ENCODE data around the gene QSER1.

Gene QSER1

DNA sequence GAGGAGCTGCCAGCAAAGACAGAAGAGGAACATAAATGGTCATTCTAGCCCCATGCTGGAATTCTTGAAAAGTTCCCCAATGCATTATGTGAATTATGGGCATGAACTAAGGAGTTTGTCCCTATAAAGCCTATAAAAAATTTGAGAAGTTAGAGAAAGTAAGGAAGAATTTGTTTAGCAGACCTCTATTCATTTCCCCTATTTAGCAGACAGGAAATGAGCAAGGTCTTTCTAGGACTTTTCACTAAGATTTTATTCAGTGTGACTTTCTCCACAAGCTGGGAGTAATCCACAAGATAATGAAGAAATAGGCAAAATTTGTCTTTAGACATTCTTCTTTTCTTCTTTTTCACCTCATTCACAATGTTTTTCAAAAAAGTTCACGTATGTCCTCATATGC, 42.9 kb upstream of the QSER1 start:
- TF ChIP-seq EZH2phosphoT487 (IDR thresholded peaks at IDR 0.05; ENCODE audit: borderline replicate concordance, low read length), result no peak
- TF ChIP-seq, protein P1, sequence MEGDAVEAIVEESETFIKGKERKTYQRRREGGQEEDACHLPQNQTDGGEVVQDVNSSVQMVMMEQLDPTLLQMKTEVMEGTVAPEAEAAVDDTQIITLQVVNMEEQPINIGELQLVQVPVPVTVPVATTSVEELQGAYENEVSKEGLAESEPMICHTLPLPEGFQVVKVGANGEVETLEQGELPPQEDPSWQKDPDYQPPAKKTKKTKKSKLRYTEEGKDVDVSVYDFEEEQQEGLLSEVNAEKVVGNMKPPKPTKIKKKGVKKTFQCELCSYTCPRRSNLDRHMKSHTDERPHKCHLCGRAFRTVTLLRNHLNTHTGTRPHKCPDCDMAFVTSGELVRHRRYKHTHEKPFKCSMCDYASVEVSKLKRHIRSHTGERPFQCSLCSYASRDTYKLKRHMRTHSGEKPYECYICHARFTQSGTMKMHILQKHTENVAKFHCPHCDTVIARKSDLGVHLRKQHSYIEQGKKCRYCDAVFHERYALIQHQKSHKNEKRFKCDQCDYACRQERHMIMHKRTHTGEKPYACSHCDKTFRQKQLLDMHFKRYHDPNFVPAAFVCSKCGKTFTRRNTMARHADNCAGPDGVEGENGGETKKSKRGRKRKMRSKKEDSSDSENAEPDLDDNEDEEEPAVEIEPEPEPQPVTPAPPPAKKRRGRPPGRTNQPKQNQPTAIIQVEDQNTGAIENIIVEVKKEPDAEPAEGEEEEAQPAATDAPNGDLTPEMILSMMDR (IDR thresholded peaks at IDR 0.05; ENCODE audit: low read depth, low read length, poor library complexity, severe bottlenecking), result no peak
- H3K27ac ChIP-seq (ENCODE audit: low read depth, low read length), result no peak overlapping the region
- peaks cover 10% of the 10 kb centered on the region; the same call in 1 of the 2 replicates for H3K4me1 ChIP-seq (ENCODE audit: control insufficient read depth, low read length)
- H3K4me3 ChIP-seq (ENCODE audit: low read length), result no peak overlapping the region
- no peaks in the 10 kb centered on the region for H3K79me2 ChIP-seq (ENCODE audit: control insufficient read depth, low read length)
- no peaks in the 10 kb centered on the region for H3F3A ChIP-seq (ENCODE audit: control insufficient read depth, insufficient read depth)
- H3K9me2 ChIP-seq (replicated peaks; ENCODE audit: control insufficient read depth, low read length), result no peaks in the 10 kb centered on the region
- H3K27me3 ChIP-seq (ENCODE audit: control insufficient read depth, low read length), result no peaks in the 10 kb centered on the region
- no peaks in the 10 kb centered on the region for H3K36me3 ChIP-seq (ENCODE audit: control insufficient read depth, low read length)
- no peaks in the 10 kb centered on the region for H4K20me1 ChIP-seq (ENCODE audit: control insufficient read depth, insufficient read depth, low read depth, low read length)
- H3K4me2 ChIP-seq (ENCODE audit: low read length), result no peak overlapping the region
- H3K9me3 ChIP-seq (ENCODE audit: control insufficient read depth, insufficient read depth, low read length), result no peaks in the 10 kb centered on the region

DNA sequence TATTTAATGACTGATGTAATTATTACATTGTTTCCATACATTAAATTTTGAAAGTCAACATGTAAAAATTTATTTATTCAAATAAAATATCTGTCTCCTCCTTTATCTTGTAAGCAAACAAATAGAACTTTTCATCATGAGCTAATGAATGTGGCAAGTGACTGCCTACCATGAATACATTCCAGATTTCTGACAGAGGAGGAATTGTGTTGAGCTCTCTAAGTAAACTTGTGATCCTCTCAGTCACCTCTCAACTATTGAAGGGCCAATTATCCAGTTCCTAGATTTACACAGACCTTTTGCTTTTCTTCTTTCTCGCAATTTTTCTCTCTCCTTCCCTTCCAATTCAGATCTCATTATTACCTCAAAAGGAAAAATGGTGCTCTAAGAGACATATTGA, 41.4 kb upstream of the QSER1 start:
- TF ChIP-seq, protein P1 (IDR thresholded peaks at IDR 0.05; ENCODE audit: low read depth, low read length, poor library complexity, severe bottlenecking), result no peak
- TF ChIP-seq EZH2phosphoT487 (IDR thresholded peaks at IDR 0.05; ENCODE audit: borderline replicate concordance, low read length), result no peak
- H3K4me1 ChIP-seq (ENCODE audit: control insufficient read depth, low read length), result peaks cover 10% of the 10 kb centered on the region; the same call in 1 of the 2 replicates
- H3K4me3 ChIP-seq (ENCODE audit: low read length), result no peak overlapping the region
- H3K9me3 ChIP-seq (ENCODE audit: control insufficient read depth, insufficient read depth, low read length), result no peaks in the 10 kb centered on the region
- H3K9me2 ChIP-seq (replicated peaks; ENCODE audit: control insufficient read depth, low read length), result no peaks in the 10 kb centered on the region
- no peak overlapping the region for H3K27ac ChIP-seq (ENCODE audit: low read depth, low read length)
- no peaks in the 10 kb centered on the region for H3K27me3 ChIP-seq (ENCODE audit: control insufficient read depth, low read length)
- no peak overlapping the region for H3K4me2 ChIP-seq (ENCODE audit: low read length)
- no peaks in the 10 kb centered on the region for H4K20me1 ChIP-seq (ENCODE audit: control insufficient read depth, insufficient read depth, low read depth, low read length)
- no peaks in the 10 kb centered on the region for H3F3A ChIP-seq (ENCODE audit: control insufficient read depth, insufficient read depth)
- no peaks in the 10 kb centered on the region for H3K79me2 ChIP-seq (ENCODE audit: control insufficient read depth, low read length)
- H3K36me3 ChIP-seq (ENCODE audit: control insufficient read depth, low read length), result no peaks in the 10 kb centered on the region

DNA sequence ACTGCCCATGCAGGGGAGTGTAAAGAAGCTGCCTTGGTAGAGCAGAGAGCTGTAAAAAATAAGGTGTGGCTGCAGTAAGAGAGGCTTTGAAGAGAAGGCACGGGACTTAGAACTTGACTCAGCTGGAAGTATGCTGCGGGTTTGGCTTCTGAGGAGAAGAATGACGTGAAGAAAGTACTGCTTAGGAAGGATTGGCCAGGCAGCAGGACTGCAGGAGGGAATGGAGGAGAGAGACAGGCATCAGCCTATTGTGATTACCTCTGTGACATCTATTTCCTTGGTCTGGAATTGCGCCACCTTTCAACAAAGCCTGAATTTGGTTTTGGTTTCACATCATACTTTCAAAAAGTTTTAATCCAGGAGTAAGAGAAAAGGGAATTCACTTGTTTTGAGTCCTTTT, 40.4 kb upstream of the QSER1 start:
- no peak for TF ChIP-seq EZH2phosphoT487 (IDR thresholded peaks at IDR 0.05; ENCODE audit: borderline replicate concordance, low read length)
- TF ChIP-seq, protein P1 (IDR thresholded peaks at IDR 0.05; ENCODE audit: low read depth, low read length, poor library complexity, severe bottlenecking), result no peak
- no peaks in the 10 kb centered on the region for H4K20me1 ChIP-seq (ENCODE audit: control insufficient read depth, insufficient read depth, low read depth, low read length)
- H3K4me1 ChIP-seq (ENCODE audit: control insufficient read depth, low read length), result peaks cover 9% of the 10 kb centered on the region; the same call in 1 of the 2 replicates
- H3K4me3 ChIP-seq (ENCODE audit: low read length), result no peak overlapping the region
- no peaks in the 10 kb centered on the region for H3K79me2 ChIP-seq (ENCODE audit: control insufficient read depth, low read length)
- H3K27me3 ChIP-seq (ENCODE audit: control insufficient read depth, low read length), result no peaks in the 10 kb centered on the region
- H3K9me2 ChIP-seq (replicated peaks; ENCODE audit: control insufficient read depth, low read length), result no peaks in the 10 kb centered on the region
- H3F3A ChIP-seq (ENCODE audit: control insufficient read depth, insufficient read depth), result no peaks in the 10 kb centered on the region
- H3K4me2 ChIP-seq (ENCODE audit: low read length), result no peak overlapping the region
- H3K27ac ChIP-seq (ENCODE audit: low read depth, low read length), result no peak overlapping the region
- no peaks in the 10 kb centered on the region for H3K9me3 ChIP-seq (ENCODE audit: control insufficient read depth, insufficient read depth, low read length)
- H3K36me3 ChIP-seq (ENCODE audit: control insufficient read depth, low read length), result no peaks in the 10 kb centered on the region
